Natural killer cell (primary cell): ENCODE measurements around the gene TTC39C. TPM values are rescaled to one million over a fixed set of nuclear protein-coding genes. Genes with fewer than 3 reads are reported as not detected.
A peak's percentile ranks its signal among the peaks of the same experiment; 100 is the strongest.

Experiments used
- ATAC-seq, 3 donors: fragments of 150-1000 bp in 2 of 3; fragments of 200-7000 bp in 1 of 3; cut with Tn5 transposase; 1 replicate in 1 of 3; 2 replicates in 2 of 3; pipeline ENCODE4 v1.10.0; 2021; ENCODE audit warnings: mild to moderate bottlenecking in 2 of 3, moderate library complexity in 2 of 3
- DNase-seq, 2 donors: peaks; one replicate each; pipeline versions ENCODE4 v3.0.0 to v3.0.0-alpha.2; 2013 to 2021; ENCODE audit warnings: mixed read lengths in 1 of 2
- H3K27ac ChIP-seq: one replicate; pipeline ENCODE4 v1.5.1; 2013; ENCODE audit warnings: mild to moderate bottlenecking, low read length
- H3K27me3 ChIP-seq: one replicate; pipeline ENCODE4 v1.6.1; 2013; ENCODE audit warnings: low read length; ENCODE audit not compliant: control insufficient read depth, insufficient read depth
- H3K36me3 ChIP-seq: one replicate; pipeline ENCODE4 v1.6.1; 2013; ENCODE audit warnings: low read length; ENCODE audit not compliant: control insufficient read depth, insufficient read depth
- H3K4me1 ChIP-seq: one replicate; pipeline ENCODE4 v1.6.1; 2013; ENCODE audit warnings: low read length; ENCODE audit not compliant: control insufficient read depth, insufficient read depth
- H3K4me3 ChIP-seq: one replicate; pipeline ENCODE4 v1.5.1; 2013; ENCODE audit warnings: low read length
- H3K9me3 ChIP-seq: one replicate; pipeline ENCODE4 v1.6.1; 2013; ENCODE audit warnings: low read length; ENCODE audit not compliant: control insufficient read depth, insufficient read depth
- H3K27ac Mint-ChIP-seq, 2 donors: one replicate each; pipeline ENCODE4 v1.8.0; 2022; ENCODE audit warnings: mild to moderate bottlenecking in 2 of 2, mixed read lengths in 2 of 2, moderate library complexity in 1 of 2
- H3K27me3 Mint-ChIP-seq, 2 donors: one replicate each; pipeline ENCODE4 v1.8.0; 2022; ENCODE audit warnings: low read depth in 2 of 2, mixed read lengths in 2 of 2
- H3K36me3 Mint-ChIP-seq: one replicate; pipeline ENCODE4 v1.8.0; 2022; ENCODE audit warnings: mixed read lengths
- H3K4me1 Mint-ChIP-seq, 2 donors: one replicate each; pipeline ENCODE4 v1.8.0; 2022; ENCODE audit warnings: mixed read lengths in 2 of 2
- H3K4me3 Mint-ChIP-seq: one replicate; pipeline ENCODE4 v1.8.0; 2022; ENCODE audit warnings: mild to moderate bottlenecking, moderate library complexity, mixed read lengths
- H3K9me3 Mint-ChIP-seq, 2 donors: one replicate each; pipeline ENCODE4 v1.8.0; 2022; ENCODE audit warnings: mixed read lengths in 2 of 2
- CTCF ChIP-seq: fragments of 200-600 bp; IDR thresholded peaks from one replicate; pipeline ENCODE4 v1.8.0; 2022; ENCODE audit warnings: antibody characterized with exemption
- WGBS: methylation state at CpG from one replicate; pipeline ENCODE4 v1.1.7; 2013; ENCODE audit warnings: missing lambda C conversion rate; ENCODE audit not compliant: insufficient coverage; 5-methylcytosine and 5-hydroxymethylcytosine counted together
- intact Hi-C: fragments of 100-400 bp; cut with micrococcal nuclease; formaldehyde crosslinking; loops from one replicate; pipeline ENCODE4 v1.14.2; 2022
- total RNA-seq, 4 donors: library from RNA; stranded (reverse); fragments of 120-200 nt in 1 of 4; gene quantifications; one replicate each; pipeline versions ENCODE4 v1.2.3 to v1.2.4, GENCODE V29; 2013 to 2022

Gene TTC39C
- total RNA-seq, 3 donors from 2014 or later (not counting 1 experiment from before 2014, with no cell fraction given), result 39.0 to 61.5 (median 44.3) TPM

- ATAC-seq (no peak), DNase-seq (no peak)
- H3K4me3 Mint-ChIP-seq, result peak overlapping the region; percentile 7
- H3K36me3 Mint-ChIP-seq, result no peaks in the 10 kb centered on the region
- Histone ChIP-seq H3K9me3 (no peaks in the 10 kb centered on the region), H3K27ac (no peak overlapping the region), H3K4me1 (peaks cover 83% of the 10 kb centered on the region), H3K27me3 (no peaks in the 10 kb centered on the region), H3K36me3 (peaks cover 11% of the 10 kb centered on the region), H3K4me3 (no peak overlapping the region)
- intact Hi-C loops, result no loop called here
- no CpG with 5 or more reads among the region's 3 CpGs for WGBS
- H3K4me1 Mint-ChIP-seq, result peaks cover 92 to 93% of the 10 kb centered on the region in 2 donors
- no peaks in the 10 kb centered on the region for H3K9me3 Mint-ChIP-seq
- H3K27ac Mint-ChIP-seq, result peak overlapping the region in 1 of 2 donors; percentile 72
- no peak for TF ChIP-seq CTCF
- no peaks in the 10 kb centered on the region for H3K27me3 Mint-ChIP-seq
Observed at GRCh38 chr18:24021505-24021904, 7.0 kb downstream of the TTC39C start.

GRCh38 chr18:24022161-24022560 lies 7.6 kb downstream of the TTC39C start:
- Mint-ChIP-seq H3K27ac (no peak overlapping the region), H3K9me3 (no peaks in the 10 kb centered on the region), H3K4me3 (no peak overlapping the region), H3K27me3 (no peaks in the 10 kb centered on the region), H3K36me3 (no peaks in the 10 kb centered on the region), H3K4me1 (peaks cover 91 to 92% of the 10 kb centered on the region in 2 donors)
- Histone ChIP-seq H3K27me3 (no peaks in the 10 kb centered on the region), H3K4me3 (no peak overlapping the region), H3K9me3 (no peaks in the 10 kb centered on the region), H3K27ac (no peak overlapping the region), H3K4me1 (peaks cover 78% of the 10 kb centered on the region), H3K36me3 (peaks cover 11% of the 10 kb centered on the region)
- 94% methylated on average over 3 of the region's 4 CpGs for WGBS
- intact Hi-C loops, result no loop called here
- ATAC-seq, result no peak
- DNase-seq, result no peak
- no peak for TF ChIP-seq CTCF

GRCh38 chr18:24023185-24023814 lies 8.7 kb downstream of the TTC39C start:
- WGBS, result 96% methylated on average over 5 of the region's 6 CpGs
- Histone ChIP-seq H3K4me3 (no peak overlapping the region), H3K27me3 (no peaks in the 10 kb centered on the region), H3K9me3 (no peaks in the 10 kb centered on the region), H3K36me3 (peaks cover 11% of the 10 kb centered on the region), H3K4me1 (peaks cover 72% of the 10 kb centered on the region), H3K27ac (no peak overlapping the region)
- no peak for ATAC-seq
- no peak for TF ChIP-seq CTCF
- Mint-ChIP-seq H3K9me3 (no peaks in the 10 kb centered on the region), H3K27ac (no peak overlapping the region), H3K36me3 (no peaks in the 10 kb centered on the region), H3K27me3 (no peaks in the 10 kb centered on the region), H3K4me1 (peaks cover 87 to 90% of the 10 kb centered on the region in 2 donors), H3K4me3 (peak overlapping the region; percentile 6)
- intact Hi-C loops, result no loop called here
- DNase-seq, result no peak

GRCh38 chr18:24024425-24024824 lies 9.9 kb downstream of the TTC39C start:
- peak; percentile 52 to 70 (median 52) for ATAC-seq
- Histone ChIP-seq H3K27ac (no peak overlapping the region), H3K36me3 (peaks cover 11% of the 10 kb centered on the region), H3K4me3 (no peak overlapping the region), H3K9me3 (no peaks in the 10 kb centered on the region), H3K4me1 (peaks cover 61% of the 10 kb centered on the region), H3K27me3 (no peaks in the 10 kb centered on the region)
- Mint-ChIP-seq H3K36me3 (no peaks in the 10 kb centered on the region), H3K27me3 (no peaks in the 10 kb centered on the region), H3K9me3 (no peaks in the 10 kb centered on the region), H3K27ac (peak overlapping the region; percentile 19 to 51), H3K4me3 (peak overlapping the region; percentile 42), H3K4me1 (peaks cover 81 to 83% of the 10 kb centered on the region in 2 donors)
- DNase-seq, result no peak
- intact Hi-C loops, result no loop called here
- 66% methylated on average over 4 of the region's 5 CpGs for WGBS
- no peak for TF ChIP-seq CTCF
